ENCODE measurements around the gene ADAMTS14. TPM values are rescaled to one million over a fixed set of nuclear protein-coding genes. Genes with fewer than 3 reads are reported as not detected.

Gene ADAMTS14
- total RNA-seq, 1 donor from 2014 or later: 19.4 TPM

- H3K27ac ChIP-seq (ENCODE audit: low read depth, low read length): no peak overlapping the region
These were observed 133.4 kb downstream of the ADAMTS14 start for GRCh38 chr10:70805619-70806215.

GRCh38 chr10:70806841-70807240 lies 134.5 kb downstream of the ADAMTS14 start:
- no peak overlapping the region for H3K4me3 Mint-ChIP-seq (ENCODE audit: unreplicated experiment)
- Histone ChIP-seq H3K27me3 (ENCODE audit: insufficient read depth, low read length) (no peaks in the 10 kb centered on the region), H3K27ac (ENCODE audit: low read depth, low read length) (no peak overlapping the region), H3K36me3 (ENCODE audit: insufficient read depth, low read length) (no peaks in the 10 kb centered on the region), H3K9me3 (ENCODE audit: insufficient read depth, low read depth, low read length) (no peaks in the 10 kb centered on the region), H3K4me1 (ENCODE audit: insufficient read depth, low read length) (peaks cover 7% of the 10 kb centered on the region), H3K79me2 (ENCODE audit: insufficient read depth, low read length) (no peaks in the 10 kb centered on the region), H3K4me3 (ENCODE audit: insufficient read depth, low read depth, low read length) (no peak overlapping the region), H3K4me2 (ENCODE audit: low read length) (no peak overlapping the region), H4K20me1 (ENCODE audit: insufficient read depth, low read length) (no peaks in the 10 kb centered on the region), H3K9ac (ENCODE audit: low read length) (no peak overlapping the region), H2AFZ (ENCODE audit: low read depth, low read length) (no peak overlapping the region)
- peaks cover 24% of the 10 kb centered on the region for H3K4me1 Mint-ChIP-seq (ENCODE audit: low read depth, unreplicated experiment)
- DNase-seq (ENCODE audit: low read depth): no peak
- H3K9me3 Mint-ChIP-seq (ENCODE audit: unreplicated experiment): no peaks in the 10 kb centered on the region
- FAIRE-seq: no peak
- H3K36me3 Mint-ChIP-seq (ENCODE audit: low read depth, unreplicated experiment): peaks cover 4% of the 10 kb centered on the region
- H3K27ac Mint-ChIP-seq (ENCODE audit: unreplicated experiment): no peak overlapping the region
- no peak for TF ChIP-seq EZH2 (IDR thresholded peaks at IDR 0.05; ENCODE audit: insufficient read depth, low read length)
- no peak for TF ChIP-seq CTCF (IDR thresholded peaks at IDR 0.05; ENCODE audit: insufficient read depth, low read depth, low read length)
- H3K27me3 Mint-ChIP-seq (ENCODE audit: low read depth, unreplicated experiment): no peaks in the 10 kb centered on the region

More at GRCh38 chr10:70805619-70806215, 133.4 kb downstream of the ADAMTS14 start:
- no peak overlapping the region for H3K27ac Mint-ChIP-seq (ENCODE audit: unreplicated experiment)
- H3K4me1 Mint-ChIP-seq (ENCODE audit: low read depth, unreplicated experiment): peaks cover 21% of the 10 kb centered on the region
- no peaks in the 10 kb centered on the region for H4K20me1 ChIP-seq (ENCODE audit: insufficient read depth, low read length)
- no peaks in the 10 kb centered on the region for H3K36me3 ChIP-seq (ENCODE audit: insufficient read depth, low read length)
- H3K27me3 Mint-ChIP-seq (ENCODE audit: low read depth, unreplicated experiment): no peaks in the 10 kb centered on the region
- TF ChIP-seq CTCF (IDR thresholded peaks at IDR 0.05; ENCODE audit: insufficient read depth, low read depth, low read length): no peak
- no peak for TF ChIP-seq EZH2 (IDR thresholded peaks at IDR 0.05; ENCODE audit: insufficient read depth, low read length)
- no peaks in the 10 kb centered on the region for H3K79me2 ChIP-seq (ENCODE audit: insufficient read depth, low read length)
- no peaks in the 10 kb centered on the region for H3K27me3 ChIP-seq (ENCODE audit: insufficient read depth, low read length)
- FAIRE-seq: no peak
- no peak overlapping the region for H3K4me3 ChIP-seq (ENCODE audit: insufficient read depth, low read depth, low read length)
- peak; percentile 36 for DNase-seq (ENCODE audit: low read depth)
- no peak overlapping the region for H3K4me2 ChIP-seq (ENCODE audit: low read length)
- no peak overlapping the region for H3K4me3 Mint-ChIP-seq (ENCODE audit: unreplicated experiment)
- no peak overlapping the region for H3K9ac ChIP-seq (ENCODE audit: low read length)
- no peaks in the 10 kb centered on the region for H3K9me3 ChIP-seq (ENCODE audit: insufficient read depth, low read depth, low read length)
- H3K9me3 Mint-ChIP-seq (ENCODE audit: unreplicated experiment): no peaks in the 10 kb centered on the region
- H2AFZ ChIP-seq (ENCODE audit: low read depth, low read length): no peak overlapping the region
- peaks cover 7% of the 10 kb centered on the region for H3K4me1 ChIP-seq (ENCODE audit: insufficient read depth, low read length)
- H3K36me3 Mint-ChIP-seq (ENCODE audit: low read depth, unreplicated experiment): peaks cover 4% of the 10 kb centered on the region

- Histone ChIP-seq H3K79me2 (ENCODE audit: insufficient read depth, low read length) (no peaks in the 10 kb centered on the region), H3K9ac (ENCODE audit: low read length) (no peak overlapping the region), H3K36me3 (ENCODE audit: insufficient read depth, low read length) (no peaks in the 10 kb centered on the region), H3K4me2 (ENCODE audit: low read length) (no peak overlapping the region), H3K27ac (ENCODE audit: low read depth, low read length) (no peak overlapping the region), H3K27me3 (ENCODE audit: insufficient read depth, low read length) (no peaks in the 10 kb centered on the region), H4K20me1 (ENCODE audit: insufficient read depth, low read length) (no peaks in the 10 kb centered on the region), H3K4me1 (ENCODE audit: insufficient read depth, low read length) (peaks cover 7% of the 10 kb centered on the region), H3K9me3 (ENCODE audit: insufficient read depth, low read depth, low read length) (no peaks in the 10 kb centered on the region), H2AFZ (ENCODE audit: low read depth, low read length) (no peak overlapping the region), H3K4me3 (ENCODE audit: insufficient read depth, low read depth, low read length) (no peak overlapping the region)
- no peak for TF ChIP-seq EZH2 (IDR thresholded peaks at IDR 0.05; ENCODE audit: insufficient read depth, low read length)
- no peak for TF ChIP-seq CTCF (IDR thresholded peaks at IDR 0.05; ENCODE audit: insufficient read depth, low read depth, low read length)
- FAIRE-seq: peak; percentile 17
- H3K4me1 Mint-ChIP-seq (ENCODE audit: low read depth, unreplicated experiment): peaks cover 26% of the 10 kb centered on the region
- no peak overlapping the region for H3K4me3 Mint-ChIP-seq (ENCODE audit: unreplicated experiment)
- H3K27me3 Mint-ChIP-seq (ENCODE audit: low read depth, unreplicated experiment): no peaks in the 10 kb centered on the region
- H3K36me3 Mint-ChIP-seq (ENCODE audit: low read depth, unreplicated experiment): peaks cover 4% of the 10 kb centered on the region
- H3K27ac Mint-ChIP-seq (ENCODE audit: unreplicated experiment): no peak overlapping the region
- no peaks in the 10 kb centered on the region for H3K9me3 Mint-ChIP-seq (ENCODE audit: unreplicated experiment)
- peak; percentile 49 for DNase-seq (ENCODE audit: low read depth)
These were observed 135.2 kb downstream of the ADAMTS14 start for GRCh38 chr10:70807556-70807955.

Measured in astrocyte (in vitro differentiated cells and primary cell).